GM21723 (cell line): ENCODE measurements around the gene CD53.
"Not testable (repeated sequence)": the region's sequence is repeated elsewhere in the genome, so short reads cannot be mapped to it uniquely, and the experiment has no call there.

Source experiments
- ATAC-seq: cut with Tn5 transposase; IDR thresholded peaks from one replicate; pipeline ENCODE4 v1.9.1; 2021; ENCODE audit warnings: mild to moderate bottlenecking, moderate library complexity; ENCODE audit not compliant: unreplicated experiment

CD53 gene

GRCh38 chr1:110872745-110873720 is at the start of gene CD53:
Gene CD53 (plus strand): TSS chr1:110873148. CDS start chr1:110891409, 18,261 bp downstream.
- ATAC-seq, result peak; percentile 51

GRCh38 chr1:110824192-110824591 is 48.8 kb upstream of the CD53 start:
- ATAC-seq, result no peak

GRCh38 chr1:110829955-110830553 is 42.9 kb upstream of the CD53 start:
- ATAC-seq, result no peak

- ATAC-seq, result not testable (repeated sequence)
Observed at GRCh38 chr1:110833779-110834178, 39.2 kb upstream of the CD53 start.

GRCh38 chr1:110846861-110847260 is 26.1 kb upstream of the CD53 start:
- no peak for ATAC-seq

GRCh38 chr1:110850145-110850544 is 22.8 kb upstream of the CD53 start:
- ATAC-seq, result no peak

GRCh38 chr1:110850627-110851026 is 22.3 kb upstream of the CD53 start:
- ATAC-seq, result no peak

- no peak for ATAC-seq
Observed at GRCh38 chr1:110853135-110853534, 19.8 kb upstream of the CD53 start.

GRCh38 chr1:110856410-110856809 is 16.5 kb upstream of the CD53 start:
- no peak for ATAC-seq

GRCh38 chr1:110857964-110858948 is 14.7 kb upstream of the CD53 start:
- no peak for ATAC-seq

GRCh38 chr1:110859062-110859461 is 13.9 kb upstream of the CD53 start:
- no peak for ATAC-seq

- no peak for ATAC-seq
Observed at GRCh38 chr1:110860174-110860573, 12.8 kb upstream of the CD53 start.

GRCh38 chr1:110860620-110861019 is 12.3 kb upstream of the CD53 start:
- not testable (repeated sequence) for ATAC-seq

- ATAC-seq, result not testable (repeated sequence)
Observed at GRCh38 chr1:110861942-110862341, 11.0 kb upstream of the CD53 start.

- no peak for ATAC-seq
Observed at GRCh38 chr1:110864287-110864686, 8.7 kb upstream of the CD53 start.

- no peak for ATAC-seq
Observed at GRCh38 chr1:110870721-110871388, 2.1 kb upstream of the CD53 start.

- peak; percentile 31 for ATAC-seq
Observed at GRCh38 chr1:110872366-110872744, 593 bp upstream of the CD53 start.

GRCh38 chr1:110873856-110874255 is 908 bp downstream of the CD53 start:
- no peak for ATAC-seq

GRCh38 chr1:110874324-110875215 is 1.6 kb downstream of the CD53 start:
- ATAC-seq, result no peak
